Stimulated activated naive CD8-positive, alpha-beta T cell treated with anti-CD3 and anti-CD28 coated beads, Interleukin-15, Interleukin-2, amounts not matched to agents 100 ng/mL and 50 ng/mL, for 24 hours (primary cell): Measurements from ENCODE around the gene INPP5J.
"Not testable (repeated sequence)": the region's sequence is repeated elsewhere in the genome, so short reads cannot be mapped to it uniquely, and the experiment has no call there.

Source experiments
- H3K27ac Mint-ChIP-seq: one replicate; pipeline ENCODE4 v1.8.0; 2021; ENCODE audit warnings: mild to moderate bottlenecking, mixed read lengths
- H3K27me3 Mint-ChIP-seq: one replicate; pipeline ENCODE4 v1.8.0; 2021; ENCODE audit warnings: mixed read lengths
- H3K36me3 Mint-ChIP-seq: one replicate; pipeline ENCODE4 v1.8.0; 2021; ENCODE audit warnings: low read depth, mixed read lengths
- H3K4me1 Mint-ChIP-seq: one replicate; pipeline ENCODE4 v1.8.0; 2021; ENCODE audit warnings: low read depth, mixed read lengths
- H3K4me3 Mint-ChIP-seq: one replicate; pipeline ENCODE4 v1.8.0; 2021; ENCODE audit warnings: mild to moderate bottlenecking, mixed read lengths
- H3K9me3 Mint-ChIP-seq: one replicate; pipeline ENCODE4 v1.8.0; 2021; ENCODE audit warnings: mixed read lengths

INPP5J gene

DNA sequence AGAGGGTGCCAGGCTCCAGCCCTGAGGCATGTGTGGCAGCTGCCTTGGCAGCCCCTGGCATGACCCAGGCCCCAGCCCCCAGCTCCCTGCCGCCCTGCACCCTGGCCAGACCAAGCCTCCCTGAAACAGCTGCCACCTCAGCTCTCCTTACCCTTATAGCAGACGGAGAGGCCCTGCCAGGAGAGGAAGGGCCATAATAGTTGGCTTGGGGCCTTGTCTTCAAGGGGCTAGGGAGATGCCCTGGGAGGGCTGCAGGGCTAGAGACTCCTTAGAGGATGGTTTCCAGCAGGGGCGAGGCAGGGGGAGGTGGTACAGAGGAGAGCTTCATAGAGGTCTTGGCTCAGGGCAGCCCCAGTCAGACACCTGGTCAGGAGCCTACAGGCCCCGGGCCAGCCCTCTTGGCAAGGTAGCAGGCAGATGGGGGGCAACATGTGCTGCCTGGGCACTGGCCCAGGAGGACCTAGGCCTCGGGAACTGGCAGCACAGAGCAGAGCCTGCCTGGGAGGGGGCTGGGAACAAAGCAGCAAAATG, 28.7 kb upstream of the INPP5J start:
- Mint-ChIP-seq H3K4me1 (no peaks in the 10 kb centered on the region), H3K27me3 (no peaks in the 10 kb centered on the region), H3K27ac (no peak overlapping the region), H3K36me3 (no peaks in the 10 kb centered on the region), H3K4me3 (no peak overlapping the region), H3K9me3 (no peaks in the 10 kb centered on the region)

DNA sequence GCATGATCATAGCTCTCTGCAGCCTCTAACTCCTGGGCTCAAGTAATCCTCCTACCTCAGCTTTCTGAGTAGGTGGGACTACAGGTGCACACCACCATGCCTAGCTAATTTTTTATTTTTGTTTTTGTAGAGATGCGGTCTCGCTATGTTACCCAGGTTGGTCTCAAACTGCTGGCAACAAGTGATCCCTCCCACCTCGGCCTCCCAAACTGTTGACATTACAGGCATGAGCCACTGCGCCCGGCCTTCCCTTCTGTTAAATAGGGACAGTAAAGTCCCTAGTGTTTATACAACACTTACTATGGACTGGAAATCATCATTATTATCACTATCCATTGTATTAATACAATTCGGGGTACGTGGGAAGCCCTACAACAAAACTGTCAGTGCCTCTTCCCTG, 28.0 kb upstream of the INPP5J start:
- no peak overlapping the region for H3K4me3 Mint-ChIP-seq

DNA sequence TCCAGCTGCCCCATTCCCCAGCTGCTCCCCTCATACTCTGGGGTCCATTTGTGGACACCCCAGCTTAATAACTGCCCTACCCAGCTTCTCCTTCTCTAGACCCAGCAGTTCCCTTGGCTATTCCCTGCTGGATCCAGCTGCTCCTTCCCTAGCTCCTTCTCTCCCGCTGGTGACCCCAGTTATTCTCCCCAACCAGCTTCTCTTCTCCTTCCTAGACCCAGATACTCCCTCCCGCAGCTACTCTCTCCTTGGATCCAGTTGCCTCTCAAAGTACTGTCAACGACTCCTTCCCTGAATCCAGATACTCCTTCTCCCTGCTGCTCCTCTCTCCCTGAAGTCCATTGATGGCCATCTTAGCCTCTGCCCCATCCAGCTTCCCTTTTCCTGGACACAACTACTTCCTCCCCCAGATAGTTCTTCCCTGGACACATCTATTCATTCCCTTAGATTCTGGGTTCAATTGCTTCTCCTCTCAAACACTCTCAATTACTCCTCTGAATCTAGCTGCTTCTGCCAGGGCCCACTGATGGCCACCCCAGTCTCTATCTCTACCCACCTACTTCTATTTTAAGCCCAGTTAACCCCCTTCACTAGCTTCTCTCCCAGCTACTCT, 27.0 kb upstream of the INPP5J start:
- Mint-ChIP-seq H3K9me3 (no peaks in the 10 kb centered on the region), H3K27ac (no peak overlapping the region), H3K27me3 (no peaks in the 10 kb centered on the region), H3K36me3 (no peaks in the 10 kb centered on the region), H3K4me1 (no peaks in the 10 kb centered on the region), H3K4me3 (no peak overlapping the region)

More for the DNA sequence above, 28.0 kb upstream of the INPP5J start:
- Mint-ChIP-seq H3K9me3 (no peaks in the 10 kb centered on the region), H3K27ac (no peak overlapping the region), H3K27me3 (no peaks in the 10 kb centered on the region), H3K4me1 (no peaks in the 10 kb centered on the region), H3K36me3 (no peaks in the 10 kb centered on the region)

DNA sequence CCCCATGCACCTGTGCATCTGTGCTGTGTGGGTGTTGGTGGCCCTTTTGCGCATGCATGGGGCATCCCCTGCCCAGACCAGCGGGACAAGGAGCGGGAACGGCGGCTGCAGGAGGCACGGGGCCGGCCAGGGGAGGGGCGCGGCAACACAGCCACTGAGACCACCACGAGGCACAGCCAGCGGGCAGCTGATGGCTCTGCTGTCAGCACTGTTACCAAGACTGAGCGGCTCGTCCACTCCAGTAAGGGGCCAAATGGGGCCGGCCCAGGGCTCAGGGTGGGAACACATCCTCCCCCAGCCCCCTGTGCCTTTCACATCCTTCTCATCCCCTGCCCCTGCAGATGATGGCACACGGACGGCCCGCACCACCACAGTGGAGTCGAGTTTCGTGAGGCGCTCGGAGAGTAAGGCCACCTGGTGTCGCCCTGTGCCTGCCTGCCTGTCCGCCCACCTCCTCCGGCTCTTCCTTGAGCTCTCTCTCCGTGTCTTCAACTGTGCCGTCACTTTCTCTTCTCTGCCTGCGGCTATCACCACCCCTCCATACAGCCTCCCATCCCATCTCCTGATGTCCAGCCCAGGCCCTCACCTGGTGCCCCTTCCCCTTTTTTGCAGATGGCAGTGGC, 26.0 kb upstream of the INPP5J start:
- no peaks in the 10 kb centered on the region for H3K9me3 Mint-ChIP-seq
- no peaks in the 10 kb centered on the region for H3K4me1 Mint-ChIP-seq
- H3K4me3 Mint-ChIP-seq, result no peak overlapping the region
- H3K27me3 Mint-ChIP-seq, result no peaks in the 10 kb centered on the region
- no peak overlapping the region for H3K27ac Mint-ChIP-seq
- H3K36me3 Mint-ChIP-seq, result no peaks in the 10 kb centered on the region

DNA sequence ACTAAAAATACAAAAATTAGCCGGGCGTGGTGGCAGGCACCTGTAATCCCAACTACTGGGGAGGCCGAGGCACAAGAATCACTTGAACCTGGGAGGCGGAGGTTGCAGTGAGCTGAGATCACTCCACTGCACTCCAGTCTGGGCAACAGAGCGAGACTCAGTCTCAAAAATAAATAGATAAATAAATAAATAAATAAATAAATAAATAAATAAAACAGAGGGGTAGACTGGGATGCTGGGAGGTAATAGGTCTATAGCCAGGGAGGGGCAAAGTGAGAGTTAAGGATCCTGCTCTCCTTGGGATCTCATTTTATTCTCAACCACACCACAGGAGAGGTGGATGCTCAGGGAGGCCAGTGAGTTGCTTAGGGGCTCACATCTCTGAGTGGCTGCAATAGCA, 25.2 kb upstream of the INPP5J start:
- H3K4me1 Mint-ChIP-seq, H3K9me3 Mint-ChIP-seq, H3K36me3 Mint-ChIP-seq, H3K27me3 Mint-ChIP-seq, H3K27ac Mint-ChIP-seq, H3K4me3 Mint-ChIP-seq: not testable (repeated sequence)

DNA sequence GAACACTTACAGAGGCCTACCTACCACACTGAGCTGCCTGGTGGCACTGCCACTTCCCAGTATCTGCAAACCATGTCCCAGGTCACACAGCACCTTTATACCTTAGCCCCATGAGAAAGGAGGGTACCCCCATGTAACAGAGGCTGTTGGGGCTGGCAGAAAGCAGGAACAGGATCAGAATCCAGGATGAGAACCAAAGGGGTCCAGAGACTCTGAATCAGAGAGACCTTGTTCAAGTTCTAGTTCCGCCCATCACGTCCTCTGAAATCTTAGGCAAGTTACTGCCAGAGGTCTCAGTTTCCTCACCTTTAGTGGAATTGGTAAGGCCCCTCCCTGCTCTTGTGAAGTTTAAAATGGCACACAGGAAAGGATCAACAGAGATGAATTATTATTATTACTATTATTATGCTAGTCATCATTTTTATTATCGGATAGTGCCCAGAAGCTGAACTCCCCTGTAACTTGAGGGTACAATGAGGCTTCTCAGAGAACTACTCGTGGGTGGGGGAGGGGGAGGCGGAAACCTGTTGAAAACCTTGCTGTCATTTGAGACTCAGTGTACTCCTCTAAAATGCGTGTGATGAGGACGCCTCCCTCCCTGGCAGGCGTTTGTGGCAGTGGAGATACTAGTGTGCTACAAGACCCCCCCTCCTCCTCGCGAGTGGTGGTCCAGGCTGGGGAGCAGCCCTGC, 24.7 kb upstream of the INPP5J start:
- Mint-ChIP-seq H3K36me3 (no peaks in the 10 kb centered on the region), H3K27me3 (no peaks in the 10 kb centered on the region), H3K4me3 (no peak overlapping the region), H3K9me3 (no peaks in the 10 kb centered on the region), H3K27ac (no peak overlapping the region), H3K4me1 (no peaks in the 10 kb centered on the region)

DNA sequence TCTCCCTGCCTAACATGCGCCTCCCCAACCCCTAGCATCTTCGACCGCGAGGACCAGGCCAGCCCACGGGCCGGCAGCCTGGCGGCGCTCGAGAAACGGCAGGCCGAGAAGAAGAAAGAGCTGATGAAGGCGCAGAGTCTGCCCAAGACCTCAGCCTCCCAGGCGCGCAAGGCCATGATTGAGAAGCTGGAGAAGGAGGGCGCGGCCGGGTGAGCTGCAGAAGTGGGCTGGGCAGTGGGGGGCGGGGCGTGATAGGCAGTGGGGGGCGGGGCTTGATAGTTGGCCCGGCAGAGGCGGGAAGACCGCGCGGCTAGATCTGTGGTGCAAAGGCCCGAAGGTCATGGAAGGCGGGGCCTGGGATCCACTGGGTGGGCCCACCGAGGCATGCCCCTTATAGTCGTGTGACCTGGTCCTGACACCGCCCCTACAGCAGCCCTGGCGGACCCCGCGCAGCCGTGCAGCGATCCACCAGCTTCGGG, 24.1 kb upstream of the INPP5J start:
- Mint-ChIP-seq H3K27me3 (no peaks in the 10 kb centered on the region), H3K9me3 (no peaks in the 10 kb centered on the region), H3K4me1 (no peaks in the 10 kb centered on the region), H3K4me3 (no peak overlapping the region), H3K27ac (no peak overlapping the region), H3K36me3 (no peaks in the 10 kb centered on the region)

DNA sequence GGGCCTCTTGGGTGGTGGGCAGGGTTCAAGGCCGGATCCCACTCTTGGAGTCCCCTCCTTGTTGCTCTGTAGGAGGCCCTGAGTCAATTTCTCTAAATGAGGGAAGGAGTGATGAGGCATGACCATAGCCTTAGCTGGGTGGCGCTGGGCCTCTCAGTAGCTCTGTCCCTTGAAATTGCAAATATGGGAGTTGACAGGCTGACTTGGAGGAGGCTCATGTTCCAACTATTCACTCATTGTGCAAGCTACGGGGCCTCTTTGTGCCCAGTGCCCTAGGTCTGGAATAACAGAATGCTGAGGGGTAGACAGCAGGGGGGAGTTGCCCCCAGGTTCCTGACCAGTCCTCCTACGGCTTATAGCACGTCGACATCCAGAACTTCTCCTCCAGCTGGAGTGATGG, 23.4 kb upstream of the INPP5J start:
- Mint-ChIP-seq H3K9me3 (no peaks in the 10 kb centered on the region), H3K36me3 (no peaks in the 10 kb centered on the region), H3K27ac (no peak overlapping the region), H3K27me3 (no peaks in the 10 kb centered on the region), H3K4me3 (no peak overlapping the region), H3K4me1 (no peaks in the 10 kb centered on the region)

DNA sequence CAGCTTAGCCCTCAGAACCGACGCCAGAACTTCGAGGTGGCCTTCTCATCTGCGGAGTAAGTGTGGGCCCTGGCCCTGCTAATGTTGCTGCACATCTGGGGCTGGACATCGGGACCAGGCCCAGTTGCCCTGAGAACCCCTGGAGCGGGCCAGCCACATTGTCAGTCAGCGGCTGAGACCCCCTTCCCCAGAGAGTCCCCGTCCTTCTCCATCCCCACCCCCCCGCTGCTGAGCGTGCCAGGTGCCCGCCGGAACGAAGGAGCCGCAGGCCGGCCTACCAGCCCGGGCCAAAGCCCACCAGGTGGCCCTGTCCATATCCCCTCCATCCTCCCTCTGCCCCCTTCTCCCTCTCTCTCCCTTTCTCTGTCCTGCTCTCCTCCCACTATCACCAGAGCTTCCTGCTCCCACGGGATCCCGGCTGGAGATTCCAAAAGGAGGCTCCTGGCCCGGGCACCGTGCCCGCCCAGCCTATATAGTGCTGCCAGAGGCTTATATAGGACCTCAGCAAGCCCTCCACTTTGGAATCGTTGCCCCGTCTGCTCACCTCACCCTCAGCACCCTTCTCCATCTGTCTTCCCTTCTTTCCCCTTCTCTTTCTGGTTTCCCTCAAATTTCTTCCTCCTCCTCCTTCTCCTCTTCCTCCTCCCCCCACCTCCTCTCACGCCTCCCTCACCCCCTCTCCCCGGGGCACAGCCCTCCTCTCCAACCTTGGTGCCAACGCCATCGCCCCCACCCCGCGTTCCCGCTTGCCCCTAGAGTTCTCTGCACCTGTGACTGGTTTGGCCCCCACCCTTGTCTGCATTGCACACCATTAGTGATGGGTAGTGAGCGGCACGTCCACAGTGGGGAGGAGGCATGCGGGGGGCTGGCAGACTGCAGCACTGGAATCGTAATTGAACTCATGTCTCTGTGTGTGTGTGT, 22.7 kb upstream of the INPP5J start:
- Mint-ChIP-seq H3K36me3 (no peaks in the 10 kb centered on the region), H3K27ac (no peak overlapping the region), H3K4me3 (no peak overlapping the region), H3K4me1 (no peaks in the 10 kb centered on the region), H3K9me3 (no peaks in the 10 kb centered on the region), H3K27me3 (no peaks in the 10 kb centered on the region)

DNA sequence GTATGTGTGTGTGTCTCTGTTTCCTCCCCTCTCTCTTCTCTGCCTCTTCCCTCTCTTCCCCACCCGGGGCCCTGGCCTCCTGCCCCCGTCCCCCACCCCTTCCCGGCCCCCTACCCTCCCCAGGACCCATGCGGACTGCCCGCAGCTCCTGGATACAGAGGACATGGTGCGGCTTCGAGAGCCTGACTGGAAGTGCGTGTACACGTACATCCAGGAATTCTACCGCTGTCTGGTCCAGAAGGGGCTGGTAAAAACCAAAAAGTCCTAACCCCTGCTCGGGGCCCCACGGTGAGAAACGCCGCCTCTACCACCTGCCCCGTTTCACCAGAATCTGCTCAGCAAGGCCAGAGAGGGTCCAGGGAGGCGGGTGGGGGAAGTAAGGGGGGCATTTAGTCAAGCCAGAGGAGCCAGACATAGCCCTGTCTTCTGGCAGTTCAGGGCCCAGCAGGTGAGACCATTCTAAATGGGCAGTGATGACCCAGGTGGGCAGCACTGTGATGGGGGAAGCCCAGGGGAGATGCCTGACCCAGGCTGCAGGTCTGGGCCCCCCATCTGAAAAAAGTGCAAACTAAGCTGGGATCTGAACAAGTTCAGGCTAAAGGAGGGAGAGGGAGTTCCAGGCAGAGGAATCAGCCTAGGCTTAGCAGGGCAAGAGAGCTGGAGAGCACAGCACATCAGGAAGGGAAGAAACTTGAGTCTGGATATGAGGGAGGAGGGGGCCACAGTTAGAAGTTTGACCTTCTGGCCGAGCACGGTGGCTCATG, 21.8 kb upstream of the INPP5J start:
- H3K27ac Mint-ChIP-seq, result no peak overlapping the region
- H3K4me3 Mint-ChIP-seq, result no peak overlapping the region
- no peaks in the 10 kb centered on the region for H3K9me3 Mint-ChIP-seq
- H3K27me3 Mint-ChIP-seq, result no peaks in the 10 kb centered on the region
- no peaks in the 10 kb centered on the region for H3K4me1 Mint-ChIP-seq
- H3K36me3 Mint-ChIP-seq, result no peaks in the 10 kb centered on the region

DNA sequence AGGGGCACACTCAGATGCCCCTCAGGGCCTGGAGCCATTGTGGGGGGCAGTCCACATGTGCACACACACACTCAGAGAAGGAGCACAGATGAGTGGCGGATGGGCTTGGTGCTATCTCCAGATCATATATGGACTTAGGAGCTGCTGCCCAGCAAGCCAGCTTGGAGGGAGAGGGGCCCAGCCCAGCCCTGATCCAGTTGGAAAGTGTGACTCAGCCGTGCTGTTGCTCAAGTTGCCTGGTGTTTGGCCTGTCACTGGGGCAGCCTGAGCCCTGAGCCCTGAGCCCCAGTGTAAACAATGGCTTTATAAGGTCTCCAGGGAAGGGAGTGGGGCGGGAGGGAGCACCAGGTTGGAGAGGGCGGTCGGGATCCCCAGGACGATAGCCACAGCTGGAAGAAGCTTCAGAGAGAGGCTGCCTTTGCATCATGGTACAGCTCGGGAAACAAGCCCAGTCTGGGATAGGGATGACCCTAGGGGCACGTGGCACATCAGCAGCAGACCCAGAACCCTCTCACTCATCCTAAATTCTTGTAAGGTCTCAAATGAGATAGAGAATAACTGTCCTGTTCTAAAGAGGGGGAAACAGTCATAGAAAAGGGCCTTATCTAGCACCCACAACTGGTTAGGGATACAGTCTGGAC, 20.2 kb upstream of the INPP5J start:
- Mint-ChIP-seq H3K27ac (no peak overlapping the region), H3K4me3 (no peak overlapping the region), H3K27me3 (no peaks in the 10 kb centered on the region), H3K36me3 (no peaks in the 10 kb centered on the region), H3K4me1 (peaks cover 9% of the 10 kb centered on the region), H3K9me3 (no peaks in the 10 kb centered on the region)

DNA sequence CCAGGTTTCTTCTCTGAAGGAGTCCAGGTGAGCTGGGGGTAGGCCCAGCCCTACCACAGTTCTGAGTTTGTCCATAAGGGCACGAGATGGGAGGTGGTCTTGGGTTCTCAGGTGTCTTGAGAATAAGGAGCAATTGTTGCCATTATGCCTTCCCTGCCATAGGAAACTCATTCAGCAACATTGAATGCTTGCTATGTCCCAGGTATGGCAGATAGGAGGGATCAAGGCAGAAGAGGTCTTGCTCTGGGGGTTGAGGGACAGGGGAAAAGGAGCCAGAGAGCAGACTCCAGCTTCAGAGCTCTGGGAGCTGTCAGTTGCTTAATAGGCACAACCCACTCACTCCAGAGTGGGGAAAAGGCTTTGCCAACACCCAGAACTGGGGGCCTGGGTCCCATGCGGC, 19.7 kb upstream of the INPP5J start:
- Mint-ChIP-seq H3K9me3 (no peaks in the 10 kb centered on the region), H3K27ac (no peak overlapping the region), H3K27me3 (no peaks in the 10 kb centered on the region), H3K4me1 (peaks cover 15% of the 10 kb centered on the region), H3K4me3 (no peak overlapping the region), H3K36me3 (no peaks in the 10 kb centered on the region)

DNA sequence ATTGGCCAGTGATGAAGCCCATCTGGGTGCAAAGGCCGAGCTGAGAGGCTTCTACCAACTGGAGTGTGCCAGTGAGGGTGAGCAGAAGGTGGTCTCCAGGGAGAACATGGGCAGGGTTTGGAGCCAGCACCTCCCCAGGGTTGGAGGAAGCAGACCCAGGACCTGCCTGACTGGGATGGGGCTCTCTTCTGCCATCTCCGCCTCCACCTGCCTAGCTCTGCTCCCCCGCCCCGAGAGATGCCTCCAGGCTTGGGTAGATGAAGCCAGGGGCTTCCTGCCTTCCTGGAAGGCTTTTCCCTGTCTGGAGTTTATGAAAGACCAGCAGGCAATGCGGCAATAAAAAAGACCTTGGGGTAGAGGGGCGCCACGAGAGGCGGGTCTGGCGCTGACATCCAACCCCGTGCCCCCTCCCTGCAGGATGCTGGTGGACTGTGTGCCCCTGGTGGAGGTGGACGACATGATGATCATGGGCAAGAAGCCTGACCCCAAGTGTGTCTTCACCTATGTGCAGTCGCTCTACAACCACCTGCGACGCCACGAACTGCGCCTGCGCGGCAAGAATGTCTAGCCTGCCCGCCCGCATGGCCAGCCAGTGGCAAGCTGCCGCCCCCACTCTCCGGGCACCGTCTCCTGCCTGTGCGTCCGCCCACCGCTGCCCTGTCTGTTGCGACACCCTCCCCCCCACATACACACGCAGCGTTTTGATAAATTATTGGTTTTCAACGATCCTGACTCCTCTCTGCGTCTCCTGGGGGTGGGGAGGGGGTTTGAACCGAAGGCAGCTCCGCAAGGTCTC, 18.7 kb upstream of the INPP5J start:
- no peaks in the 10 kb centered on the region for H3K9me3 Mint-ChIP-seq
- no peaks in the 10 kb centered on the region for H3K36me3 Mint-ChIP-seq
- H3K27me3 Mint-ChIP-seq, result no peaks in the 10 kb centered on the region
- no peak overlapping the region for H3K4me3 Mint-ChIP-seq
- no peak overlapping the region for H3K27ac Mint-ChIP-seq
- peaks cover 17% of the 10 kb centered on the region for H3K4me1 Mint-ChIP-seq
